ENCODE results near the gene WNT9A. TPM values are rescaled to one million over a fixed set of nuclear protein-coding genes. Genes with fewer than 3 reads are reported as not detected.

Gene WNT9A
- total RNA-seq, 1 experiment from 2014 or later = 1.5 TPM

DNA sequence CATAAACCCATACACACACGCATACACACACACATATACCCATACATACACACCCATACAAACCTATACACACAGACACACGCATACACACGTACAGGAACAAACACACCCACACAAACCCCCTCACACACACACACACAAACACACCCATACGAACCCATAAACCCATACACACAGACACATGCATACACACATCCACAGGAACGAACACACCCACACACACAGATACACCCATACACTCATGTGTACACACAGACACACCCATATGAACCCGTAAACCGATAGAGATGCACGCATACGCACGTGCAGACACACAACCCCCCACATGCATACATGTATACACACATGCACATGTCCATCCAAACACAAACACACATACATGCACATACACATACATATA, 9.5 kb downstream of the WNT9A start (continued):
- TF ChIP-seq NR3C1 (CRISPR knock-in tag; conservative IDR thresholded peaks at IDR 0.05; ENCODE audit: low read depth) = no peak
- TF ChIP-seq MXD4 (CRISPR knock-in tag; IDR thresholded peaks at IDR 0.05; ENCODE audit: borderline replicate concordance) = no peak
- TF ChIP-seq, protein P1, sequence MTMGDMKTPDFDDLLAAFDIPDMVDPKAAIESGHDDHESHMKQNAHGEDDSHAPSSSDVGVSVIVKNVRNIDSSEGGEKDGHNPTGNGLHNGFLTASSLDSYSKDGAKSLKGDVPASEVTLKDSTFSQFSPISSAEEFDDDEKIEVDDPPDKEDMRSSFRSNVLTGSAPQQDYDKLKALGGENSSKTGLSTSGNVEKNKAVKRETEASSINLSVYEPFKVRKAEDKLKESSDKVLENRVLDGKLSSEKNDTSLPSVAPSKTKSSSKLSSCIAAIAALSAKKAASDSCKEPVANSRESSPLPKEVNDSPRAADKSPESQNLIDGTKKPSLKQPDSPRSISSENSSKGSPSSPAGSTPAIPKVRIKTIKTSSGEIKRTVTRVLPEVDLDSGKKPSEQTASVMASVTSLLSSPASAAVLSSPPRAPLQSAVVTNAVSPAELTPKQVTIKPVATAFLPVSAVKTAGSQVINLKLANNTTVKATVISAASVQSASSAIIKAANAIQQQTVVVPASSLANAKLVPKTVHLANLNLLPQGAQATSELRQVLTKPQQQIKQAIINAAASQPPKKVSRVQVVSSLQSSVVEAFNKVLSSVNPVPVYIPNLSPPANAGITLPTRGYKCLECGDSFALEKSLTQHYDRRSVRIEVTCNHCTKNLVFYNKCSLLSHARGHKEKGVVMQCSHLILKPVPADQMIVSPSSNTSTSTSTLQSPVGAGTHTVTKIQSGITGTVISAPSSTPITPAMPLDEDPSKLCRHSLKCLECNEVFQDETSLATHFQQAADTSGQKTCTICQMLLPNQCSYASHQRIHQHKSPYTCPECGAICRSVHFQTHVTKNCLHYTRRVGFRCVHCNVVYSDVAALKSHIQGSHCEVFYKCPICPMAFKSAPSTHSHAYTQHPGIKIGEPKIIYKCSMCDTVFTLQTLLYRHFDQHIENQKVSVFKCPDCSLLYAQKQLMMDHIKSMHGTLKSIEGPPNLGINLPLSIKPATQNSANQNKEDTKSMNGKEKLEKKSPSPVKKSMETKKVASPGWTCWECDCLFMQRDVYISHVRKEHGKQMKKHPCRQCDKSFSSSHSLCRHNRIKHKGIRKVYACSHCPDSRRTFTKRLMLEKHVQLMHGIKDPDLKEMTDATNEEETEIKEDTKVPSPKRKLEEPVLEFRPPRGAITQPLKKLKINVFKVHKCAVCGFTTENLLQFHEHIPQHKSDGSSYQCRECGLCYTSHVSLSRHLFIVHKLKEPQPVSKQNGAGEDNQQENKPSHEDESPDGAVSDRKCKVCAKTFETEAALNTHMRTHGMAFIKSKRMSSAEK (CRISPR knock-in tag; IDR thresholded peaks at IDR 0.05; ENCODE audit: borderline replicate concordance) = no peak

DNA sequence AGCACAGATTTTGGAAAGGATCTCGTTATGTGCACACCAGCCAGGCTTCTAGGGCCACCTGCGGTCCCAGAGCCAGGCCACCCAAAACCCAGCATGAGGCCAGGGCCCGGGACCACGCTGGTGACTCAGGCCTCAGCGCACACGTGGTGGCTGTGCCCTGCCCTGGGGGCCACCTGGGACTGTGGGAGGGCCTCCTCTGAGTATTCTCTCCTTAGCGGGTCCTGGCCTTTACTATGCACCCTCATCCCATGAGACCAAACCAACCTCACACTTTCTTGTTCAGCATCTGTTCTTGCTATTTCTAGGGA, 9.9 kb downstream of the WNT9A start:
- no peak overlapping the region for H3K27ac Mint-ChIP-seq
- no peaks in the 10 kb centered on the region for H3K27me3 Mint-ChIP-seq (ENCODE audit: low read depth)
- H3K4me3 Mint-ChIP-seq = no peak overlapping the region
- ChIA-PET POLR2A (no interaction called here), CTCF (no interaction called here)
- TF ChIP-seq ZNF281 (CRISPR knock-in tag; IDR thresholded peaks at IDR 0.05) (no peak), ZNF671 (CRISPR knock-in tag; IDR thresholded peaks at IDR 0.05) (no peak), OVOL2 (CRISPR knock-in tag; IDR thresholded peaks at IDR 0.05; ENCODE audit: borderline replicate concordance) (no peak), KAT7 (CRISPR knock-in tag; IDR thresholded peaks at IDR 0.05; ENCODE audit: borderline replicate concordance) (no peak), FOXP4 (CRISPR knock-in tag; IDR thresholded peaks at IDR 0.05) (no peak), ETV6 (CRISPR knock-in tag; IDR thresholded peaks at IDR 0.05) (no peak), AFF4 (CRISPR knock-in tag; IDR thresholded peaks at IDR 0.05; ENCODE audit: borderline replicate concordance) (no peak), NR1H2 (CRISPR knock-in tag; IDR thresholded peaks at IDR 0.05) (no peak), NFE2L1 (CRISPR knock-in tag; IDR thresholded peaks at IDR 0.05) (no peak)
- H3K9me3 Mint-ChIP-seq = no peaks in the 10 kb centered on the region
- no peaks in the 10 kb centered on the region for H3K36me3 Mint-ChIP-seq
- no peaks in the 10 kb centered on the region for H3K4me1 Mint-ChIP-seq
- DNase-seq (ENCODE audit: low spot score) (no peak), ATAC-seq (no peak)
